GM12878 (cell line): ENCODE data around the gene TTC39C. TPM values are rescaled to one million over a fixed set of nuclear protein-coding genes. Genes with fewer than 3 reads are reported as not detected.

Experiments used
- ATF7 ChIP-seq: fragments of 450-650 bp; IDR thresholded peaks from 2 replicates; pipeline ENCODE4 v1.6.1; 2016; ENCODE audit warnings: low read depth, mild to moderate bottlenecking
- CHD2 ChIP-seq: IDR thresholded peaks from 2 replicates; pipeline ENCODE4 v1.6.1; 2011; ENCODE audit warnings: low read depth, low read length, improper control_type of control experiment, borderline replicate concordance
- EZH2 ChIP-seq: IDR thresholded peaks from 2 replicates; pipeline ENCODE4 v1.6.1; 2012; ENCODE audit warnings: low read depth, mild to moderate bottlenecking, control low read depth, inconsistent platforms, low read length, borderline replicate concordance; ENCODE audit not compliant: control insufficient read depth
- FOXK2 ChIP-seq: fragments of 450-650 bp; IDR thresholded peaks from 2 replicates; pipeline ENCODE4 v1.6.1; 2017; ENCODE audit warnings: mild to moderate bottlenecking, moderate library complexity
- HDGF ChIP-seq: fragments of 450-650 bp; IDR thresholded peaks from 2 replicates; pipeline ENCODE4 v1.6.1; 2016; ENCODE audit warnings: antibody characterized with exemption
- JUNB ChIP-seq: IDR thresholded peaks from 2 replicates; pipeline ENCODE4 v1.6.1; 2016; ENCODE audit warnings: antibody characterized with exemption, mild to moderate bottlenecking
- KDM1A ChIP-seq: fragments of 200-600 bp; sonication (generic); IDR thresholded peaks from 2 replicates; pipeline ENCODE4 v1.6.1; 2016; ENCODE audit warnings: borderline replicate concordance
- MYC ChIP-seq: IDR thresholded peaks from 2 replicates; pipeline ENCODE4 v1.6.1; 2011; ENCODE audit warnings: mild to moderate bottlenecking, low read length, moderate library complexity, inconsistent platforms; ENCODE audit not compliant: insufficient read depth, insufficient replicate concordance, insufficient read length, severe bottlenecking
- NR2C1 ChIP-seq: fragments of 450-650 bp; IDR thresholded peaks from 2 replicates; pipeline ENCODE4 v1.6.1; 2017; ENCODE audit warnings: antibody characterized with exemption, mild to moderate bottlenecking, moderate library complexity
- PML ChIP-seq: IDR thresholded peaks from 2 replicates; pipeline ENCODE4 v1.6.1; 2012; ENCODE audit warnings: low read length, inconsistent platforms
- RB1 ChIP-seq: fragments of 450-650 bp; formaldehyde crosslinking; IDR thresholded peaks from 2 replicates; pipeline ENCODE4 v1.6.1; 2017; ENCODE audit warnings: mild to moderate bottlenecking, borderline replicate concordance
- SP1 ChIP-seq: IDR thresholded peaks from one replicate; pipeline ENCODE4 v1.6.1; 2011; ENCODE audit warnings: low read depth, low read length
- TAF1 ChIP-seq: IDR thresholded peaks from 2 replicates; pipeline ENCODE4 v1.6.1; 2011; ENCODE audit warnings: mild to moderate bottlenecking, low read depth, low read length, borderline replicate concordance
- polyA plus RNA-seq, 11 experiments: library from polyadenylated mRNA; depleted of rRNA in 4 of 11; unstranded in 6 of 11; stranded (reverse) in 5 of 11; fragments of >200 nt; fragmentation: Nextera tagmentation in 4 of 11; fragmentation: Illumina TruSeq in 1 of 11; extraction: Ambion mirVana in 4 of 11; extraction: Trizol in 1 of 11; gene quantifications; 1 replicate in 1 of 11; 2 replicates in 10 of 11; pipeline versions ENCODE4 v1.2.1 to v1.2.3, GENCODE V29; 2011 to 2016; ENCODE audit warnings: inconsistent platforms in 2 of 11, missing spikeins in 2 of 11, low read depth in 1 of 11
- total RNA-seq, 4 experiments: library from RNA; depleted of rRNA in 3 of 4; stranded (reverse); fragments of >200 nt in 3 of 4; fragmentation: Illumina TruSeq in 1 of 4; extraction: Trizol in 1 of 4; gene quantifications; 2 replicates each; pipeline versions ENCODE4 v1.2.1 to v1.2.3, GENCODE V29; 2013 to 2021
- TF ChIP-seq, protein P1 (sequence below): IDR thresholded peaks from 2 replicates; pipeline ENCODE4 v1.6.1; 2012; ENCODE audit warnings: improper control_type of control experiment, low read depth, low read length; ENCODE audit not compliant: insufficient replicate concordance
- TF ChIP-seq, protein P2 (sequence below): fragments of 450-650 bp; IDR thresholded peaks from 2 replicates; pipeline ENCODE4 v1.6.1; 2016; ENCODE audit warnings: mild to moderate bottlenecking
- TF ChIP-seq, protein P3 (sequence below): IDR thresholded peaks from 2 replicates; pipeline ENCODE4 v1.6.1; 2011; ENCODE audit warnings: low read depth, low read length, improper control_type of control experiment, borderline replicate concordance
- TF ChIP-seq, protein P4 (sequence below): fragments of 450-650 bp; formaldehyde crosslinking; IDR thresholded peaks from 2 replicates; pipeline ENCODE4 v1.4.0; 2020; ENCODE audit warnings: mild to moderate bottlenecking, moderate library complexity
- TF ChIP-seq, protein P5 (sequence below): IDR thresholded peaks from 2 replicates; pipeline ENCODE4 v1.6.1; 2011; ENCODE audit warnings: borderline replicate concordance, low read depth, mild to moderate bottlenecking, moderate library complexity, mixed read lengths, low read length; ENCODE audit not compliant: insufficient read depth; ENCODE audit errors: extremely low read length

Gene TTC39C
- total and polyA plus RNA-seq, 10 of the 15 experiments (the other 5 are each of a cell fraction or from before 2014, with no cell fraction given), result 21.1 to 91.0 (median 64.8) TPM

DNA sequence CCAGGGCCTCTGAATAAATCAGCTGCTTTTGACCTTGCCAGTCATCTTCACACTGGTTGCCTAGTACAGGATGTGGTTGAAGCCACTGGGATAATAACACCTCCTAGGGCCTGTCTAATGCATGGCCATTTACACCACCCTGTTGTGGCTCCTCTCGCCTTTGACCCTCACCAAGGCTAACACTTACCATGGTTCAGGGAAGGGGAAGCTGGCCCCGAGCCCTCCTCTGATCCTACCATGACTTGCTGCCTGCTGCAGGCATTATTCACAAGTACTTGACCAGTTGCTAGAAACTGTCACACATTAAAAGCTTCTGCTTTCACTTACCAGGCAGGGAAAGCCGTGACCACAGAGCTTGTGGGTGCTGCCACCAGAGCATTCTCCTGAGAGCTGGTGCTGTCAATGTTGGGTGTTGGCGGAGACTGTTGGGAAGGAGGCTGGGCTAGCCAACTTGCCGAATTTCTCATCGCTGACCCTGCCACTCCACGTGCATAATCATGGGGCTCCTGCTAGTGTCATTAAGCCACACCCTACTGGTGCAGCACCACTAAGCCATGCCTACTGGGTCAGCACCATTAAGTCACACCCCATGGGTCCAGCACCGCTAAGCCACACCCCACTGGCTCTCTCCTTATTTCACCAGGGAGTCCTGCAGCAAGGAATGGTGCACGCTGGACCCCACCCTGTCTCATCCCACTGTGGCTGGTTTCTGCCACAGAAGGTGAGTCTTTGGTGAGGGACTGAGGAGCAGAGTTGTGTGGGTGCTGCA, 47.0 kb upstream of the TTC39C start (continued):
- TF ChIP-seq, protein P1, sequence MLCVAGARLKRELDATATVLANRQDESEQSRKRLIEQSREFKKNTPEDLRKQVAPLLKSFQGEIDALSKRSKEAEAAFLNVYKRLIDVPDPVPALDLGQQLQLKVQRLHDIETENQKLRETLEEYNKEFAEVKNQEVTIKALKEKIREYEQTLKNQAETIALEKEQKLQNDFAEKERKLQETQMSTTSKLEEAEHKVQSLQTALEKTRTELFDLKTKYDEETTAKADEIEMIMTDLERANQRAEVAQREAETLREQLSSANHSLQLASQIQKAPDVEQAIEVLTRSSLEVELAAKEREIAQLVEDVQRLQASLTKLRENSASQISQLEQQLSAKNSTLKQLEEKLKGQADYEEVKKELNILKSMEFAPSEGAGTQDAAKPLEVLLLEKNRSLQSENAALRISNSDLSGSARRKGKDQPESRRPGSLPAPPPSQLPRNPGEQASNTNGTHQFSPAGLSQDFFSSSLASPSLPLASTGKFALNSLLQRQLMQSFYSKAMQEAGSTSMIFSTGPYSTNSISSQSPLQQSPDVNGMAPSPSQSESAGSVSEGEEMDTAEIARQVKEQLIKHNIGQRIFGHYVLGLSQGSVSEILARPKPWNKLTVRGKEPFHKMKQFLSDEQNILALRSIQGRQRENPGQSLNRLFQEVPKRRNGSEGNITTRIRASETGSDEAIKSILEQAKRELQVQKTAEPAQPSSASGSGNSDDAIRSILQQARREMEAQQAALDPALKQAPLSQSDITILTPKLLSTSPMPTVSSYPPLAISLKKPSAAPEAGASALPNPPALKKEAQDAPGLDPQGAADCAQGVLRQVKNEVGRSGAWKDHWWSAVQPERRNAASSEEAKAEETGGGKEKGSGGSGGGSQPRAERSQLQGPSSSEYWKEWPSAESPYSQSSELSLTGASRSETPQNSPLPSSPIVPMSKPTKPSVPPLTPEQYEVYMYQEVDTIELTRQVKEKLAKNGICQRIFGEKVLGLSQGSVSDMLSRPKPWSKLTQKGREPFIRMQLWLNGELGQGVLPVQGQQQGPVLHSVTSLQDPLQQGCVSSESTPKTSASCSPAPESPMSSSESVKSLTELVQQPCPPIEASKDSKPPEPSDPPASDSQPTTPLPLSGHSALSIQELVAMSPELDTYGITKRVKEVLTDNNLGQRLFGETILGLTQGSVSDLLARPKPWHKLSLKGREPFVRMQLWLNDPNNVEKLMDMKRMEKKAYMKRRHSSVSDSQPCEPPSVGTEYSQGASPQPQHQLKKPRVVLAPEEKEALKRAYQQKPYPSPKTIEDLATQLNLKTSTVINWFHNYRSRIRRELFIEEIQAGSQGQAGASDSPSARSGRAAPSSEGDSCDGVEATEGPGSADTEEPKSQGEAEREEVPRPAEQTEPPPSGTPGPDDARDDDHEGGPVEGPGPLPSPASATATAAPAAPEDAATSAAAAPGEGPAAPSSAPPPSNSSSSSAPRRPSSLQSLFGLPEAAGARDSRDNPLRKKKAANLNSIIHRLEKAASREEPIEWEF, result no peak
- TF ChIP-seq SP1 (no peak), CHD2 (no peak), JUNB (no peak), NR2C1 (peak; percentile 32; the same call in 1 of the 2 replicates), HDGF (no peak), PML (no peak), EZH2 (no peak), MYC (no peak), TAF1 (no peak), RB1 (no peak), FOXK2 (no peak), ATF7 (no peak), KDM1A (no peak)
- TF ChIP-seq, protein P2, sequence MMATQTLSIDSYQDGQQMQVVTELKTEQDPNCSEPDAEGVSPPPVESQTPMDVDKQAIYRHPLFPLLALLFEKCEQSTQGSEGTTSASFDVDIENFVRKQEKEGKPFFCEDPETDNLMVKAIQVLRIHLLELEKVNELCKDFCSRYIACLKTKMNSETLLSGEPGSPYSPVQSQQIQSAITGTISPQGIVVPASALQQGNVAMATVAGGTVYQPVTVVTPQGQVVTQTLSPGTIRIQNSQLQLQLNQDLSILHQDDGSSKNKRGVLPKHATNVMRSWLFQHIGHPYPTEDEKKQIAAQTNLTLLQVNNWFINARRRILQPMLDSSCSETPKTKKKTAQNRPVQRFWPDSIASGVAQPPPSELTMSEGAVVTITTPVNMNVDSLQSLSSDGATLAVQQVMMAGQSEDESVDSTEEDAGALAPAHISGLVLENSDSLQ, result peak; percentile 41; the same call in 1 of the 2 replicates
- TF ChIP-seq, protein P3, sequence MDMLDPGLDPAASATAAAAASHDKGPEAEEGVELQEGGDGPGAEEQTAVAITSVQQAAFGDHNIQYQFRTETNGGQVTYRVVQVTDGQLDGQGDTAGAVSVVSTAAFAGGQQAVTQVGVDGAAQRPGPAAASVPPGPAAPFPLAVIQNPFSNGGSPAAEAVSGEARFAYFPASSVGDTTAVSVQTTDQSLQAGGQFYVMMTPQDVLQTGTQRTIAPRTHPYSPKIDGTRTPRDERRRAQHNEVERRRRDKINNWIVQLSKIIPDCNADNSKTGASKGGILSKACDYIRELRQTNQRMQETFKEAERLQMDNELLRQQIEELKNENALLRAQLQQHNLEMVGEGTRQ, result no peak
- TF ChIP-seq, protein P4, sequence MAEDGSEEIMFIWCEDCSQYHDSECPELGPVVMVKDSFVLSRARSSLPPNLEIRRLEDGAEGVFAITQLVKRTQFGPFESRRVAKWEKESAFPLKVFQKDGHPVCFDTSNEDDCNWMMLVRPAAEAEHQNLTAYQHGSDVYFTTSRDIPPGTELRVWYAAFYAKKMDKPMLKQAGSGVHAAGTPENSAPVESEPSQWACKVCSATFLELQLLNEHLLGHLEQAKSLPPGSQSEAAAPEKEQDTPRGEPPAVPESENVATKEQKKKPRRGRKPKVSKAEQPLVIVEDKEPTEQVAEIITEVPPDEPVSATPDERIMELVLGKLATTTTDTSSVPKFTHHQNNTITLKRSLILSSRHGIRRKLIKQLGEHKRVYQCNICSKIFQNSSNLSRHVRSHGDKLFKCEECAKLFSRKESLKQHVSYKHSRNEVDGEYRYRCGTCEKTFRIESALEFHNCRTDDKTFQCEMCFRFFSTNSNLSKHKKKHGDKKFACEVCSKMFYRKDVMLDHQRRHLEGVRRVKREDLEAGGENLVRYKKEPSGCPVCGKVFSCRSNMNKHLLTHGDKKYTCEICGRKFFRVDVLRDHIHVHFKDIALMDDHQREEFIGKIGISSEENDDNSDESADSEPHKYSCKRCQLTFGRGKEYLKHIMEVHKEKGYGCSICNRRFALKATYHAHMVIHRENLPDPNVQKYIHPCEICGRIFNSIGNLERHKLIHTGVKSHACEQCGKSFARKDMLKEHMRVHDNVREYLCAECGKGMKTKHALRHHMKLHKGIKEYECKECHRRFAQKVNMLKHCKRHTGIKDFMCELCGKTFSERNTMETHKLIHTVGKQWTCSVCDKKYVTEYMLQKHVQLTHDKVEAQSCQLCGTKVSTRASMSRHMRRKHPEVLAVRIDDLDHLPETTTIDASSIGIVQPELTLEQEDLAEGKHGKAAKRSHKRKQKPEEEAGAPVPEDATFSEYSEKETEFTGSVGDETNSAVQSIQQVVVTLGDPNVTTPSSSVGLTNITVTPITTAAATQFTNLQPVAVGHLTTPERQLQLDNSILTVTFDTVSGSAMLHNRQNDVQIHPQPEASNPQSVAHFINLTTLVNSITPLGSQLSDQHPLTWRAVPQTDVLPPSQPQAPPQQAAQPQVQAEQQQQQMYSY (CRISPR knock-in tag), result no peak
- TF ChIP-seq, protein P5, sequence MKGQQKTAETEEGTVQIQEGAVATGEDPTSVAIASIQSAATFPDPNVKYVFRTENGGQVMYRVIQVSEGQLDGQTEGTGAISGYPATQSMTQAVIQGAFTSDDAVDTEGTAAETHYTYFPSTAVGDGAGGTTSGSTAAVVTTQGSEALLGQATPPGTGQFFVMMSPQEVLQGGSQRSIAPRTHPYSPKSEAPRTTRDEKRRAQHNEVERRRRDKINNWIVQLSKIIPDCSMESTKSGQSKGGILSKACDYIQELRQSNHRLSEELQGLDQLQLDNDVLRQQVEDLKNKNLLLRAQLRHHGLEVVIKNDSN, result no peak
